GM19099 (cell line): ENCODE results near the gene NELL1.

Source experiments
- POLR2A ChIP-seq: IDR thresholded peaks from 3 replicates; pipeline ENCODE4 v1.6.1; 2011; ENCODE audit warnings: low read depth; ENCODE audit not compliant: insufficient read length; ENCODE audit errors: extremely low read depth

Gene NELL1

GRCh38 chr11:20783220-20783619 lies 113.8 kb downstream of the NELL1 start:
- TF ChIP-seq POLR2A: no peak

- TF ChIP-seq POLR2A: no peak
Measured at GRCh38 chr11:20790622-20791021, 121.2 kb downstream of the NELL1 start.

GRCh38 chr11:20795005-20795404 lies 125.6 kb downstream of the NELL1 start:
- no peak for TF ChIP-seq POLR2A

- TF ChIP-seq POLR2A: no peak
Measured at GRCh38 chr11:20808328-20808727, 138.9 kb downstream of the NELL1 start.

GRCh38 chr11:20821046-20821445 lies 151.7 kb downstream of the NELL1 start:
- no peak for TF ChIP-seq POLR2A

GRCh38 chr11:20821470-20821869 lies 152.1 kb downstream of the NELL1 start:
- no peak for TF ChIP-seq POLR2A

- TF ChIP-seq POLR2A: no peak
Measured at GRCh38 chr11:20824773-20825172, 155.4 kb downstream of the NELL1 start.

GRCh38 chr11:20835561-20835960 lies 166.2 kb downstream of the NELL1 start:
- TF ChIP-seq POLR2A: no peak

- no peak for TF ChIP-seq POLR2A
Measured at GRCh38 chr11:20839231-20839630, 169.8 kb downstream of the NELL1 start.

GRCh38 chr11:20840341-20840740 lies 171.0 kb downstream of the NELL1 start:
- TF ChIP-seq POLR2A: no peak

- no peak for TF ChIP-seq POLR2A
Measured at GRCh38 chr11:20844216-20844615, 174.8 kb downstream of the NELL1 start.

- TF ChIP-seq POLR2A: no peak
Measured at GRCh38 chr11:20844630-20845029, 175.2 kb downstream of the NELL1 start.

GRCh38 chr11:20854215-20854955 lies 185.0 kb downstream of the NELL1 start:
- no peak for TF ChIP-seq POLR2A

GRCh38 chr11:20861322-20861721 lies 191.9 kb downstream of the NELL1 start:
- no peak for TF ChIP-seq POLR2A

GRCh38 chr11:20864628-20865027 lies 195.2 kb downstream of the NELL1 start:
- no peak for TF ChIP-seq POLR2A

- TF ChIP-seq POLR2A: no peak
Measured at GRCh38 chr11:20865161-20865560, 195.8 kb downstream of the NELL1 start.

- TF ChIP-seq POLR2A: no peak
Measured at GRCh38 chr11:20869123-20869522, 199.7 kb downstream of the NELL1 start.
